Calu3 (cell line): ENCODE results near the gene SLC17A9. TPM values are rescaled to one million over a fixed set of nuclear protein-coding genes. Genes with fewer than 3 reads are reported as not detected.

Source experiments
- BruUV-seq: library from RNA; stranded (reverse); fragments of 400-500 nt; replicated peaks from 2 replicates; lab custom pipeline; 2021; lab: Mats Ljungman, UMichigan
- CTCF ChIA-PET: fragments of 300-600 bp; sonication (Branson Sonifier 250); formaldehyde crosslinking; loops from one replicate; lab custom pipeline; 2022; ENCODE audit warnings: antibody characterized with exemption; lab: Charles Lee
- DNase-seq: peaks from one replicate; pipeline ENCODE4 v3.0.0; 2022
- H3K27ac Mint-ChIP-seq: one replicate; pipeline ENCODE4 v1.8.0; 2022; ENCODE audit warnings: mixed read lengths; ENCODE audit not compliant: unreplicated experiment
- H3K27me3 Mint-ChIP-seq: one replicate; pipeline ENCODE4 v1.8.0; 2022; ENCODE audit warnings: mixed read lengths; ENCODE audit not compliant: unreplicated experiment
- H3K36me3 Mint-ChIP-seq: one replicate; pipeline ENCODE4 v1.8.0; 2022; ENCODE audit warnings: mild to moderate bottlenecking, moderate library complexity, mixed read lengths; ENCODE audit not compliant: insufficient read depth, unreplicated experiment
- H3K4me1 Mint-ChIP-seq: one replicate; pipeline ENCODE4 v1.8.0; 2022; ENCODE audit warnings: mild to moderate bottlenecking, low read depth, mixed read lengths; ENCODE audit not compliant: unreplicated experiment
- H3K4me3 Mint-ChIP-seq: one replicate; pipeline ENCODE4 v1.8.0; 2022; ENCODE audit warnings: mild to moderate bottlenecking, low read depth, moderate library complexity, mixed read lengths; ENCODE audit not compliant: unreplicated experiment
- H3K9me3 Mint-ChIP-seq: one replicate; pipeline ENCODE4 v1.8.0; 2022; ENCODE audit warnings: low read depth, mixed read lengths; ENCODE audit not compliant: unreplicated experiment
- intact Hi-C: fragments of 100-400 bp; cut with micrococcal nuclease; formaldehyde crosslinking; loops from one replicate; pipeline ENCODE4 v1.10.0; 2022; ENCODE audit not compliant: unreplicated experiment
- total RNA-seq: library from RNA; stranded (reverse); gene quantifications from 2 replicates; pipeline ENCODE4 v1.2.3, GENCODE V29; 2022
- TF ChIP-seq, protein P1 (sequence below): fragments of 200-600 bp; IDR thresholded peaks from one replicate; pipeline ENCODE4 v1.8.0; 2022; ENCODE audit warnings: antibody characterized with exemption; ENCODE audit not compliant: unreplicated experiment

The SLC17A9 gene
- total RNA-seq, 1 experiment from 2014 or later, result 12.0 TPM

DNA sequence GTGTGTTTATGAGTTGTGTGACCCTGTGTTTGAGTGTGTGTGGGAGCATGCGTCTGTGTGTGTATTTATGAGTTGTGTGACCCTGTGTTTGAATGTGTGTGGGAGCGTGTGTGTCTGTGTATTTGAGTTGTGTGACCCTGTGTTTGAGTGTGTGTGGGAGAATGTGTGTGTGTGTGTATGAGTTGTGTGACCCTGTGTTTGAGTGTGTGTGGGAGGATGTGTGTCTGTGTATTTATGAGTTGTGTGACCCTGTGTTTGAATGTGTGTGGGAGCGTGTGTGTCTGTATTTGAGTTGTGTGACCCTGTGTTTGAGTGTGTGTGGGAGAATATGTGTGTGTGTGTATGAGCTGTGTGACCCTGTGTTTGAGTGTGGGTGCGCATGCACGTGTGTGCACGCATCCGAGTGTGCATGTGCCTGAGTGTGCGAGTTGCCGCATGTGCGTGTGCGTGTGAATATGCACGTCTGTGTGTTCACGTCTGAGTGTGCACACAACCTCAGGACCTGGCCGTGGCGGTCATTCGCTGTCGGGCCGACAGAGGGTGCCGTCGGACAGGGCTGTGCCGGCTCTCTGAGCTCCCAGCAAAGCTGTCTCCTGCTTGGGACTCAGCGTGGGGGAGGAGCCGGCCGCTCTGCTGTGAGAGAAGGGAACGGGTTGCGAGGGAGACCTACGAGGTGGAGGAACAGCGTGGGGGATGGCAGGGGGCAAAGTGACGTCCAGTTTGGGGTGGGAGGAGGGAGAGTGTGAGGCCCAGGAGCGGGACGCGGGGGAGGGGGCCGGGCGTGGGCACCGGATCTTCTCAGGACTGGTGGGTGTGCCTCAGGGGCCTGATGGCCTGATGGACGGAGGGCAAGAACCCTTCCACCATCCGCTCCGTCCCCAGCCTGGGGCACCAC is 19.7 kb downstream of the SLC17A9 start:
- CTCF ChIA-PET, result interaction anchor here (0.6 to 1.7 kb wide), 24 partner anchors 10 to 410 kb away, joined by 3 to 47 read pairs (median 4); partner anchors contain the start of genes BHLHE23, TCFL5 and YTHDF1

DNA sequence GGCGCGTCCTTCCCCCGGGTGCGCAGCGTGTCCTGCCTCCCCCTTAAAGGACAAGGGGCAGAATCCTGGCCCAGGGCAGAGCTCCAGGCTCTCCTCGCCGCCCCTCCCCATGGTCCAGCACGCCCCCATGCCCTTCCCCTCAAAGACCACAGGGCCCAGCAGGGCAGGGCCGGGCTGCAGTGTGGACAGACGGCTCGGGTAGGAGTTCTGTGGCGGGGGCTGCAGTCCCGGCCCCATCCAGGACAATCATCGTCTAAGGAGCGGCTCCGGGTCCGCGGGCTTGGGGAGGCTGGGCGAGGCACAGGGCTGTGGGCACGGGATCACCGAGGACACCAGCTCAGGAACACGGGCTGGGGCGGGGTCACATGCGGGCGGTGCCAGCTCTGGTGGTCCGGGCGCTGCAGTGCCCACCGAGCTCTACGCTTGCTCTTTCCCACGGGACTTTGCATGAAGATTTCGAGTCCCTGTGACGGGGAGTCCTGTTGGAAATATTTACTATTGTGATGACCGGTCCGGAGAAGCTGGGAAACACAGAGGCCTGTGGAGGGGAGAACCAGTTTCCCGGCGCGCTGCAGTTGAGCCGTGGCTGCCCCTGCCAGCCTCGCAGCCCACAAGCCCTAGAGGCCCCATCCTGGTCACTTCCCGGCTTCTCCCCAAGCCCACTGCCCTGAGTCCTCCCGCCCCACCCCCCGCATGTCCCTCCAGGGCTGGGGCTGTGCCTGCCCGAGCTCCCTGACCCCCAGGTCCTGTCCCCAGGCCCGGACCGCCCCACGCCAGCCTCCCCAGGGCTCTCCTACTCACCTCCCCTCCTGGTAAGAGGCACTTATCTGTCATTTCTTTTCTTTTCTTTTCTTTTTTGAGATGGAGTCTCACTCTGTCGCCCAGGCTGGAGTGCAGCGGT is 20.6 kb downstream of the SLC17A9 start:
- BruUV-seq, result no TSS peak
- TF ChIP-seq, protein P1, sequence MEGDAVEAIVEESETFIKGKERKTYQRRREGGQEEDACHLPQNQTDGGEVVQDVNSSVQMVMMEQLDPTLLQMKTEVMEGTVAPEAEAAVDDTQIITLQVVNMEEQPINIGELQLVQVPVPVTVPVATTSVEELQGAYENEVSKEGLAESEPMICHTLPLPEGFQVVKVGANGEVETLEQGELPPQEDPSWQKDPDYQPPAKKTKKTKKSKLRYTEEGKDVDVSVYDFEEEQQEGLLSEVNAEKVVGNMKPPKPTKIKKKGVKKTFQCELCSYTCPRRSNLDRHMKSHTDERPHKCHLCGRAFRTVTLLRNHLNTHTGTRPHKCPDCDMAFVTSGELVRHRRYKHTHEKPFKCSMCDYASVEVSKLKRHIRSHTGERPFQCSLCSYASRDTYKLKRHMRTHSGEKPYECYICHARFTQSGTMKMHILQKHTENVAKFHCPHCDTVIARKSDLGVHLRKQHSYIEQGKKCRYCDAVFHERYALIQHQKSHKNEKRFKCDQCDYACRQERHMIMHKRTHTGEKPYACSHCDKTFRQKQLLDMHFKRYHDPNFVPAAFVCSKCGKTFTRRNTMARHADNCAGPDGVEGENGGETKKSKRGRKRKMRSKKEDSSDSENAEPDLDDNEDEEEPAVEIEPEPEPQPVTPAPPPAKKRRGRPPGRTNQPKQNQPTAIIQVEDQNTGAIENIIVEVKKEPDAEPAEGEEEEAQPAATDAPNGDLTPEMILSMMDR, result no peak
- peaks cover 14% of the 10 kb centered on the region for H3K4me1 Mint-ChIP-seq
- H3K9me3 Mint-ChIP-seq, result no peaks in the 10 kb centered on the region
- CTCF ChIA-PET, result interaction anchor here (0.6 to 1.7 kb wide), 22 partner anchors 9 to 409 kb away, joined by 3 to 47 read pairs (median 4); partner anchors contain the start of genes BHLHE23, TCFL5 and YTHDF1
- peaks cover 68% of the 10 kb centered on the region for H3K27me3 Mint-ChIP-seq
- DNase-seq, result no peak
- peak overlapping the region; percentile 0 for H3K4me3 Mint-ChIP-seq
- H3K36me3 Mint-ChIP-seq, result no peaks in the 10 kb centered on the region
- intact Hi-C loops, result loop anchor here (1.0 kb wide), 1 partner anchor 36 kb away; no protein-coding TSS in a partner anchor
- no peak overlapping the region for H3K27ac Mint-ChIP-seq

More for the DNA sequence above, 19.7 kb downstream of the SLC17A9 start:
- TF ChIP-seq, protein P1, result peak; percentile 93
- Mint-ChIP-seq H3K4me1 (peaks cover 14% of the 10 kb centered on the region), H3K9me3 (no peaks in the 10 kb centered on the region), H3K4me3 (peak overlapping the region; percentile 0), H3K27ac (no peak overlapping the region), H3K27me3 (peaks cover 59% of the 10 kb centered on the region), H3K36me3 (no peaks in the 10 kb centered on the region)
- BruUV-seq, result no TSS peak
- intact Hi-C loops, result loop anchor here (1.0 kb wide), 1 partner anchor 37 kb away; no protein-coding TSS in a partner anchor
- peak; percentile 97 for DNase-seq

DNA sequence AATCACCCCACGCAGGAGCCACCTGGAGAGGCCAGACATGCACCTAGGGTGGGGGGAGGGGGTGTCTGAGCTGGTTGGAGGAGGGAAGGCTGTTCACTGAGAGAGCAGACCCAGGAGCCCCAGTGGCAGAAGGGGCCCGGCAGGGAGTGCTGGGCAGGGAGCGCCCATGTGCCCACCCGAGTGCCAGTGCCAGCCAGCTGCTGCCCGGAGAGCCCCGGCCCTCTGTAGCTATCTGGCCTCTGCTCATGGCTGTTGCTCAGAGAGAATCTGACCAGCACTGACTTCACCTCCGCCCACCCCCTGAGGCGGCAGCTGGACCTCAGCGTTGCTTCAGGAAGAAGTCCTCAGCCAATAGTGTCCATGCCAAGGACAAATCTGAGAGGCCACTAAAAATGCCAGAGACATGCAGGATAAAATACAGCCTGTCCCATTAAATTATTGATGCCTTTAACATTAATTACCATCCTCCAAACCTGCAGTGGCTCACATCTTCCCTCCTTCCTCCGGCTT is 22.8 kb downstream of the SLC17A9 start:
- Mint-ChIP-seq H3K4me1 (peaks cover 14% of the 10 kb centered on the region), H3K9me3 (no peaks in the 10 kb centered on the region), H3K27ac (no peak overlapping the region), H3K36me3 (no peaks in the 10 kb centered on the region), H3K27me3 (peaks cover 90% of the 10 kb centered on the region), H3K4me3 (no peak overlapping the region)
- BruUV-seq, result no TSS peak
- intact Hi-C loops, result no loop called here
- CTCF ChIA-PET, result interaction anchor here (0.6 to 0.8 kb wide), 4 partner anchors 12 to 450 kb away, joined by 3 to 7 read pairs (median 4); no protein-coding TSS in a partner anchor
- TF ChIP-seq, protein P1, result no peak
- no peak for DNase-seq
